HG03064 (cell line): ENCODE measurements around the gene OR4E1.
"Not testable (repeated sequence)": the region's sequence is repeated elsewhere in the genome, so short reads cannot be mapped to it uniquely, and the experiment has no call there.

Experiments
- ATAC-seq: cut with Tn5 transposase; IDR thresholded peaks from one replicate; pipeline ENCODE4 v1.9.1; 2021; ENCODE audit warnings: low read depth; ENCODE audit not compliant: unreplicated experiment

OR4E1 gene

GRCh38 chr14:21673718-21674117 is at the start of gene OR4E1:
TSS of gene OR4E1 (minus strand) at chr14:21673818. CDS start at chr14:21670935, 2,883 bp downstream.
- no peak for ATAC-seq

GRCh38 chr14:21721504-21721903 is 47.9 kb upstream of the OR4E1 start:
- ATAC-seq: no peak

GRCh38 chr14:21719841-21720240 is 46.2 kb upstream of the OR4E1 start:
- no peak for ATAC-seq

GRCh38 chr14:21714318-21714929 is 40.8 kb upstream of the OR4E1 start:
- ATAC-seq: no peak

GRCh38 chr14:21712036-21712435 is 38.4 kb upstream of the OR4E1 start:
- ATAC-seq: no peak

GRCh38 chr14:21711360-21711961 is 37.8 kb upstream of the OR4E1 start:
- ATAC-seq: no peak

- no peak for ATAC-seq
Measured at GRCh38 chr14:21704338-21704737, 30.7 kb upstream of the OR4E1 start.

GRCh38 chr14:21703357-21704326 is 30.0 kb upstream of the OR4E1 start:
- no peak for ATAC-seq

- ATAC-seq: no peak
Measured at GRCh38 chr14:21702316-21702715, 28.7 kb upstream of the OR4E1 start.

GRCh38 chr14:21699551-21699950 is 25.9 kb upstream of the OR4E1 start:
- ATAC-seq: no peak

- ATAC-seq: not testable (repeated sequence)
Measured at GRCh38 chr14:21698538-21698937, 24.9 kb upstream of the OR4E1 start.

- ATAC-seq: not testable (repeated sequence)
Measured at GRCh38 chr14:21697662-21698061, 24.0 kb upstream of the OR4E1 start.

- ATAC-seq: no peak
Measured at GRCh38 chr14:21694425-21694824, 20.8 kb upstream of the OR4E1 start.

- no peak for ATAC-seq
Measured at GRCh38 chr14:21686468-21686867, 12.8 kb upstream of the OR4E1 start.

GRCh38 chr14:21680072-21680471 is 6.5 kb upstream of the OR4E1 start:
- ATAC-seq: no peak

GRCh38 chr14:21675566-21675965 is 1.9 kb upstream of the OR4E1 start:
- no peak for ATAC-seq

GRCh38 chr14:21672116-21672515 is 1.5 kb downstream of the OR4E1 start:
- ATAC-seq: no peak

GRCh38 chr14:21671371-21671770 is 2.2 kb downstream of the OR4E1 start:
- ATAC-seq: no peak

GRCh38 chr14:21669284-21669683 is 4.3 kb downstream of the OR4E1 start:
- no peak for ATAC-seq

- no peak for ATAC-seq
Measured at GRCh38 chr14:21668377-21668776, 5.2 kb downstream of the OR4E1 start.

- ATAC-seq: no peak
Measured at GRCh38 chr14:21656980-21657379, 16.6 kb downstream of the OR4E1 start.
